HG03175 (cell line): ENCODE data around the gene ADAMTSL2.

Source experiments
- ATAC-seq: cut with Tn5 transposase; IDR thresholded peaks from one replicate; pipeline ENCODE4 v1.9.1; 2021; ENCODE audit warnings: mild to moderate bottlenecking, moderate library complexity; ENCODE audit not compliant: unreplicated experiment

The ADAMTSL2 gene

GRCh38 chr9:133584559-133585476 is 50.3 kb downstream of the ADAMTSL2 start:
- ATAC-seq = no peak

- no peak for ATAC-seq
Observed at GRCh38 chr9:133585481-133586351, 51.2 kb downstream of the ADAMTSL2 start.

GRCh38 chr9:133587051-133587450 is 52.5 kb downstream of the ADAMTSL2 start:
- ATAC-seq = no peak

- no peak for ATAC-seq
Observed at GRCh38 chr9:133587466-133587865, 53.0 kb downstream of the ADAMTSL2 start.

- ATAC-seq = no peak
Observed at GRCh38 chr9:133589454-133590227, 55.1 kb downstream of the ADAMTSL2 start.

- ATAC-seq = no peak
Observed at GRCh38 chr9:133590231-133590855, 55.8 kb downstream of the ADAMTSL2 start.

- ATAC-seq = no peak
Observed at GRCh38 chr9:133591116-133591910, 56.8 kb downstream of the ADAMTSL2 start.

- ATAC-seq = no peak
Observed at GRCh38 chr9:133591985-133592384, 57.5 kb downstream of the ADAMTSL2 start.

- ATAC-seq = no peak
Observed at GRCh38 chr9:133592731-133593409, 58.4 kb downstream of the ADAMTSL2 start.

GRCh38 chr9:133593587-133594253 is 59.2 kb downstream of the ADAMTSL2 start:
- no peak for ATAC-seq

GRCh38 chr9:133594310-133594709 is 59.8 kb downstream of the ADAMTSL2 start:
- no peak for ATAC-seq

- no peak for ATAC-seq
Observed at GRCh38 chr9:133595910-133596309, 61.4 kb downstream of the ADAMTSL2 start.

- ATAC-seq = no peak
Observed at GRCh38 chr9:133597316-133597957, 62.9 kb downstream of the ADAMTSL2 start.

GRCh38 chr9:133598978-133599377 is 64.5 kb downstream of the ADAMTSL2 start:
- ATAC-seq = no peak

GRCh38 chr9:133599470-133600173 is 65.1 kb downstream of the ADAMTSL2 start:
- no peak for ATAC-seq

- no peak for ATAC-seq
Observed at GRCh38 chr9:133600739-133601138, 66.2 kb downstream of the ADAMTSL2 start.

GRCh38 chr9:133601746-133602145 is 67.2 kb downstream of the ADAMTSL2 start:
- no peak for ATAC-seq
